NCI-H345 treated with DMSO at 0.1 percent for 48 hours (cell line): ENCODE data around the gene SLC37A2.
"Not testable (repeated sequence)": the region's sequence is repeated elsewhere in the genome, so short reads cannot be mapped to it uniquely, and the experiment has no call there.

Experiments
- DNase-seq: peaks from one replicate; lab custom pipeline; 2025; ENCODE audit not compliant: unreplicated experiment; lab: John Stamatoyannopoulos, UW

SLC37A2 gene

DNA sequence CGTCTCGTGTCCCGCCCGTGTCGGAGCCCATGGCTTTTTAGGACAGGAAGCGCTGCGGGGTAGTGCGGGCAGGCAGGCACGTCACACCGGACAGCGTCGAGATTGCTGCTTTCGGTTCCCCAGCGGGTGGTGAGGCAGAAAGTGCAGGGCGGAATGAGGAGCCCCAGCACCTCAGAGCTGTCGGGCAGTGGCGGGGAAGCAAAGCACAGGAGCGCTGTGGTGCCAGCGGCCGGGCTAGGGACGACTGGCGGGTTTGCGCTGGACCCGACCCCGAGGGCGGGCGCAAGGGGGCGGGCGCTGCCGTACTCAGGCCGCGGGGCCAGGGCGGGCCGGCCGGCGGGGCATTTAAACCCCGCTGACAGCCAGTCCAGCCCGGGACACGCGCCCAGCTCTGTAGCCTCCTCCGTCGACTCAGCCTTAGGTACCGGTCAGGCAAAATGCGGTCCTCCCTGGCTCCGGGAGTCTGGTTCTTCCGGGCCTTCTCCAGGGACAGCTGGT is at the start of gene SLC37A2:
Gene SLC37A2 (plus strand): TSS at position 375 of the 498 bp plus-strand sequence. CDS start 63 bp downstream, at position 438.
- DNase-seq = no peak

DNA sequence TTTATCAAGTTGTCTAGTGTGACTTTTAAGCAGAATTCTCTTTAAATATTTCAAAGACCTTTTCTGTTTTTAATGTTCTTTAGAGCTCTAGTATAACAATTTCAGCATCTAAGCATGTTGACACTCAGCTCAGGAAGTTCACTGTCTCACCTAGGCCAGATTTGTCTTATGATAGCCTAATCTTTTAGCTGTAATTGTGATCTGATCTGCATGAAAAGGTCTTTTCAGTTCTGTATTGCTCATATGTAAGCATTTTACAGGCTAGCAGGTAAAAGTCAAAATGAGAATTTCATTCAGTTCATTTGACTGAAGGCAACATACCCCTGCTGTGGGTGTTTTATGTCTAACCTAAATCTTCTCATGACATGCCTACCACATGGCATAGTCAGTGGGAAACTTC is 46.7 kb upstream of the SLC37A2 start:
- no peak for DNase-seq

GRCh38 chr11:125020342-125020741 is 42.8 kb upstream of the SLC37A2 start:
- DNase-seq = no peak

- DNase-seq = no peak
Observed at GRCh38 chr11:125022551-125022950, 40.6 kb upstream of the SLC37A2 start.

DNA sequence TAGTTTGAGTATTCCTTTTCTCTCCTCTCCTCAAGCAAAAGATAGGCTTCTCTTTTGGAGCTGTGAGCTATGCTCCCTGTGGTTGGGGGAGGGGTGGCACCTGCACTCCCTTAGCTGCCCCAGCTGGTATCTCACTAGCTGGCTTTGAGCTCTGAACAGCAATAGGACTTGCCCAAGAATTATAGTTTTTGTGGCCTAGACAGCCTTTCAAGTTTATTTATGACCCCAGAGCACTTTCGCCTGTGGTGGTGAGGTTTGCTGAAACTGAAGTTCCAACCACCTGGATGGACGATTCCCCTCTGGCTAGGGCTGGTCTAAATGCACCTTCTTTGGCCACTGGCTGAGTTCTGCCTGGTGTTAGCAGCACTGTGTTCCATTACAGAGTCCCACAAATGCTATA is 37.1 kb upstream of the SLC37A2 start:
- DNase-seq = no peak

GRCh38 chr11:125029431-125029830 is 33.7 kb upstream of the SLC37A2 start:
- DNase-seq = not testable (repeated sequence)

- no peak for DNase-seq
Observed at GRCh38 chr11:125036933-125037332, 26.2 kb upstream of the SLC37A2 start.

DNA sequence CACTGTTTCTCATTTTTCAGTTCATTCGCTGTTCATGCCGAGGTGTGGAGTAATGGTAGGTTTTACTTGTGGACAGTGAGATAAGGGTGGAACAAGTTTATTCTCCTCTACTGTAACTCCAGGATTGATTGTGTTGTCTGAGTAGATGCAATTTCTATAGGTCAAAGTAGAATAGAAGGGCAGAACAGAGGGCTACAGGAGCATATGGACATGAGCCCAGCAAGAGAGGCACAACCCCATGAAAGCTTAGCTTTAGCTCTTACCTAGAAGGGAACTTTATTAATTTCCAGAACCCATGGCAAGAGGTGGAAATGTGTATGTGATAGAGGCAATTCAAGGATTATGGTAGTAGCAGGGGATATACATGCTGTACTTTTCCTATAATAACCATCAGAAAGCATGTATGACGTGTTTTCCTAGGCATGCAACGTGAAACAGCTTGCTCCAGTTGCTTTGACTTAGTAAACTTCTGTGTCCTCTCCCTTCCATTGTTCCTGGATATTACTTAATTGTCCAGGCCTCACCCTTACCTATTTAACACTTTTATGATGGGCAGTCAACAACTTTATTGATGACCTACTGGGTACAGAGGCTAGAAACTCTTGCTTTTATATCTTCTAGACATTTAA is 13.8 kb upstream of the SLC37A2 start:
- no peak for DNase-seq

- DNase-seq = no peak
Observed at GRCh38 chr11:125052047-125052446, 11.1 kb upstream of the SLC37A2 start.

DNA sequence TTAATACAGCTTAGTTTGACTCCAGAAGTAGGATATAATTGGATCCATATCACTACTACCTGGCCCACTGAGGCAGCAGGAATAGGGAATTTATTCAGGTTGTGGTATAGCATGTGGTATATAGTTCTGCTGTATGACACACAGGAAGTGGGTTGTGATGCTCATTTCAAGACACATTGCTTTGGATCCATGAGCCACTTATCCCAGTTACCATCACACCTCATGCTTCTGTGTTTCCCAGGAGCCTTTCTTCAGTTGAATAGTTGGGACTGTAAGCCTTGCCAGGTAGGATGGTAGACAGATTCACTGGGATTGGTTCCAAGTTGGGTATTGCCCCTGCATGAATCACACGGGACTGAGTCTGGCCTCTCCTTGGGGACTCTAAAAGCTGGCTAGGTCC is 9.9 kb upstream of the SLC37A2 start:
- DNase-seq = no peak

- DNase-seq = no peak
Observed at GRCh38 chr11:125055107-125055715, 7.9 kb upstream of the SLC37A2 start.

DNA sequence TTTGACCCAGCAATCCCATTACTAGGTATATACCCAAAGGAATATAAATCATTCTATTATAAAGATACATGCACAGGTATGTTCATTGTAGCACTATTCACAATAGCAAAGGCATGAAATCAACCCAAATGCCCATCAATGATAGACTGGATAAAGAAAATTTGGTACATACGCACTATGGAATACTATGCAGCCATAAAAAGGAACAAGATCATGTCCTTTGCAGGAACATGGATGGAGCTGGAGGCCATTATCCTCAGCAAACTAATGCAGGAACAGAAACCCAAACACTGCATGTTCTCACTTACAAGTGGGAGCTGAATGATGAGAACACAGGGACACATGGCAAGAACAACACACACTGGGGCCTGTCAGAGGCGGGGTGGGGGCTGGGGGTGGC is 7.0 kb upstream of the SLC37A2 start:
- not testable (repeated sequence) for DNase-seq

DNA sequence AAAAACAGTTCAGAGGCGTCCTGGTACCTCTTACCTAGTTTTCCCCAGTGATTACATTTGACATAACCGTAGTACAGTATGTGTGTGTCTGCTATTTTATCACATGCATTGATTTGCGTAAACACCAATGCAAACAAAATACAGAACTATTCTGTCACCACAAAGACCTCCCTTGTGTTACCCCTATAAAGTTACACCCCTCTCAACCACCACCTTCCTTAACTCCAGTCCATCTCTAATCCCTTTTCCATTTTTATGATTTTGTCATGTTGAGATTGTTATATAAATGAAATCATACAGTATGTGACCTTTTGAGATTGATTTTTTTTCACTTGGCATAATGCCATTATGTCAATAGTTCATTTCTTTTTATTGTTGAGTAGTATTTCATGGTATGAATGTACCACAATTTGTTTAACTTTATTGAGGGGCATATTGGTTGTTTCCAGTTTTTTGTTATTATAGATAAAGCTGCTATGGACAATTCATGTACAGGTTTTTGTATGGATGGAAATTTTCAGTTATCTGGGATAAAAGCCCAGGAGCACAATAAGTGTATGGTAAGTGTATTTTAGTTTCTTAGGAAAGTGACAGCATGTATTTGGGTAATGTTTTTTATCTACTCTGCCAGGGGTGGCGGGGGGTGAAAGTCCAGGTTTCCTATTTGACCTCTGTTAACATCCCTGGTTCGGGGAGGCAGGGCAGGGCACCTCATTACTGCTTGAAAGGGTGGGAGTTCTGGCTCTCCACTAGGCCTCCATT is 6.0 kb upstream of the SLC37A2 start:
- DNase-seq = no peak

GRCh38 chr11:125057693-125058016 is 5.5 kb upstream of the SLC37A2 start:
- no peak for DNase-seq

DNA sequence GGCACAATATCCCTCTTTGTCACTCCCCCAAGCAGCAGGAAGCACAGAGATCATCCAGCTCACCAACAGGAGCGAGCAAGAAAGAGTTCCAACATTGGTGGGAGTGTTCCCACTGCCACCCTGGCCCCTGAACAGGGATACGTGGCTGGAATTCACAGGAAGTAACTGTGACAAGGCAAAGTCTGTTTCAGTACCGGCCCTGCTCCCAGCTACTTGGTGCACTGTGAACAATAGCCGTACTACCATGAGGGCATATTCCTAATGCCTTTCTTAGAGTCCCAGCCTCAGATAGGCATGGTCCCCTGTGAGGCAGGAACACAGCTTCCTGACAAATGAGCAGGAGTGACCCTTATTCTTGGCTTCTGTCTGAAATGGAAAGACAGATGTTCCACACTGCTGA is 1.8 kb upstream of the SLC37A2 start:
- DNase-seq = no peak

DNA sequence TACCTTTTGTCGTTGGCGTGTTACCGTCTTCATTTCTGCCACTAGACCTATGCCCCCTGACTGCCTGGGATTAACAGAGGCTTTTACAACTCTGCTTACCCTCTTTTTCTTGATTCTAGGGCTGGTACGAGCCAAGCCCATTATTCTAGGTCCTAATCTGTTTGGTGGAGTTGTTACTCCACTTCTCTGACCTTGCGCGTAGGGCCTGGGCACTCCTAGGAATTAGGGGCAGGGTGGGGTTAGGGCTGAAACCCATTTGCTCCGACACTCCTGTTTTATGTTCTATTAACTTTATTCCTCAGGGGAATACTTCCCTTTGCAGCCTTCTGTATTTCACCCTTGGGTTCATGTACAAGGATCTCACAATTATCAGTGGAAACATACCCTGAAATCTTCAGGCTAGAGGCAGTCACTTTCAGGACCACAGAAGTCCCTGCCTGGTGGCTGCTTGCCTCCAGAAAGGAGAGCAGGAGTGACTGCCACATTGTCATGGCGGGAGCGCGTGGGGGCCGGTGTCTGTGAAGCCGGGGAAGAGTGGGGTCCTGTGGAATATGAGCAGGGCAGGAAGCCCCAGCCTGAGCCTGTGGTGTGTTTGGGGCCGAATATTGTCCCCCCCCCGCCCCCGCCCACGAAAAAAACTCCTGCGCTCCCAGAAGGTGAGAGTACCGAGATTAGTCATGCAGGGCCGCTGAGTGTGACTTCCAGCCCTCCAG is 731 bp upstream of the SLC37A2 start:
- DNase-seq = no peak

- no peak for DNase-seq
Observed at GRCh38 chr11:125063429-125064043, 431 bp downstream of the SLC37A2 start.

DNA sequence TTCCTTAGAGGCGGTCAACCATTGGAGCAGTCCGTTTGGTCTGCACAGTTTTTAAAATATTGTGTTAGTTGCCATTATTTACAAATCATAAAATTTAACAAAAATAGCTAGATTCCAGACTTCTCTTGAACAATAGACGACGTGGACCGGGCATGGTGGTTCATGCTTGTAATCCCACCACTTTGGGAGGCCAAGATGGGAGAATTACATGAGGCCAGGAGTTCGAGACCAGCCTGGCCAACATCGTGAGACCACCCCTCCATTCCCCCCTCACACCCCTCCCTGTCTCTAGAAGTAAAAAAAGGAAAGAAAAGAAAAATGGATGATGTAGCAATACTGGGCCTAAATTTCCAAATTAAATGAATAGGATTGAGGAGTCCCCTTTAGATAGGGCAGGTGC is 965 bp downstream of the SLC37A2 start:
- DNase-seq = no peak

GRCh38 chr11:125068368-125068767 is 5.3 kb downstream of the SLC37A2 start:
- DNase-seq = no peak

DNA sequence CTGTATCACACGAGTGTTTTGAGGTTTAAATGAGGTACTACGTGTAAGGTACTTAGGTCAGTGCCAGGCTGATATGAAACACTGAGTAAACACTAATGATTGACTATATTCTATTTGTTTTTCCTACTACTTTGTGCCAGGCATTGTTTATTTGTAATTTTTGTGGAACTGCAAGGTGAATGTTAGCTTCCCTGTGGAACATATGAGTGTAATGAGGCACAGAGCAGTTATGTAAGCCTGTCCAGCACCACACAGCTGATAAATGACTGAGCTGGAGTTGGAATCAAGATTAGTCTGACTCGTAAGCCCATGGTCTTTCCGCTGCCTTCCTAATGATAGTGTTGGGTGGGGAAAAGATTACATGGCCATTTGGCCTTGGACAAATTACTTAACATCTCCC is 5.9 kb downstream of the SLC37A2 start:
- no peak for DNase-seq

DNA sequence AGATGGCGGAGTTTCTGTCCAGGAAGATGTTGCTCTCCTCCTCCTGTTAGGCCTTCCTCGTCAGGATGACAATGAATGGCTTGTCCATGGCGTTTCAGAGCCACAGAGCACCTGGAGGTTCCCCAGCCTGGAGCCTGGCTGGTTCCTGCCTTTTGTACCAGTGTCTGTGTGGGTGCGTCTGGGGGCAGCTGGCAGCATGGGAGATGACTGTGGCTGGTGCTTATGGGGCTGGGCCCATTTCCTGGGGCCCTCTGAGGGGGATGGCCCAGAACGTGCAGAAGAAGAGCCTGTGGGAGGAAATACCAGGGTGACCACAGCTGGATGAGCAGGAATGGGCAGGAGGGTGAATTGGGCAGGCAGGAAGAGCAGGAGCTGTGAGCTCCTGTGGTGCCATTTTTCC is 6.7 kb downstream of the SLC37A2 start:
- DNase-seq = no peak
